ENCODE results near the gene AMHR2. TPM values are rescaled to one million over a fixed set of nuclear protein-coding genes. Genes with fewer than 3 reads are reported as not detected.

Gene AMHR2
- total and polyA plus RNA-seq, 9 of the 15 experiments (the other 6 are each of a cell fraction or from before 2014, with no cell fraction given) = 8.9 to 49.7 (median 19.3) TPM

- ATAC-seq = no peak
- Histone ChIP-seq H3K4me3 (no peak overlapping the region), H4K20me1 (replicated peaks; ENCODE audit: control insufficient read depth, insufficient read depth, low read length) (no peaks in the 10 kb centered on the region), H3K9me1 (ENCODE audit: control insufficient read depth, insufficient read depth, low read length) (no peaks in the 10 kb centered on the region), H3K4me1 (replicated peaks in 1 of 2; ENCODE audit: control insufficient read depth in 2 of 2, insufficient read depth in 2 of 2, low read length in 2 of 2) (peaks cover 30 to 31% of the 10 kb centered on the region in 2 experiments), H3K36me3 (ENCODE audit: control insufficient read depth, insufficient read depth, low read length) (peaks cover 36% of the 10 kb centered on the region; the same call in 2 of the 3 replicates), H3K79me2 (ENCODE audit: control insufficient read depth, insufficient read depth, low read length) (peaks cover 19% of the 10 kb centered on the region), H3K27me3 (ENCODE audit: control insufficient read depth in 2 of 2, insufficient read depth in 2 of 2, low read length in 2 of 2) (no peaks in the 10 kb centered on the region), H3K9me3 (replicated peaks; ENCODE audit: control insufficient read depth, insufficient read depth, low read depth, low read length) (no peaks in the 10 kb centered on the region), H3K9ac (ENCODE audit: insufficient read depth in 1 of 2, low read depth in 2 of 2, low read length in 2 of 2) (peak overlapping the region in 1 of 2 experiments; percentile 14; a peak in 1 of 4 replicates), H3K4me2 (ENCODE audit: insufficient read depth, low read length) (peak overlapping the region; percentile 14; the same call in 1 of the 2 replicates), H3K27ac (ENCODE audit: extremely low read depth, low read depth, low read length) (no peak overlapping the region), H2AFZ (ENCODE audit: low read depth, low read length) (no peak overlapping the region)
- no TSS peak for BruUV-seq (replicated peaks)
- peak; percentile 44 for FAIRE-seq
- DNase-seq (ENCODE audit: extremely low read depth in 1 of 4, low spot score in 3 of 4) = peak in 2 of 4 experiments; percentile 15 to 38
- TF ChIP-seq PKNOX1 (IDR thresholded peaks at IDR 0.05) = no peak
- TF ChIP-seq ATF3 (IDR thresholded peaks at IDR 0.05) = peak; percentile 54; the same call in 1 of the 2 replicates
- TF ChIP-seq ATF3 (CRISPR knock-in tag; conservative IDR thresholded peaks at IDR 0.05) = no peak
- TF ChIP-seq, protein P1, sequence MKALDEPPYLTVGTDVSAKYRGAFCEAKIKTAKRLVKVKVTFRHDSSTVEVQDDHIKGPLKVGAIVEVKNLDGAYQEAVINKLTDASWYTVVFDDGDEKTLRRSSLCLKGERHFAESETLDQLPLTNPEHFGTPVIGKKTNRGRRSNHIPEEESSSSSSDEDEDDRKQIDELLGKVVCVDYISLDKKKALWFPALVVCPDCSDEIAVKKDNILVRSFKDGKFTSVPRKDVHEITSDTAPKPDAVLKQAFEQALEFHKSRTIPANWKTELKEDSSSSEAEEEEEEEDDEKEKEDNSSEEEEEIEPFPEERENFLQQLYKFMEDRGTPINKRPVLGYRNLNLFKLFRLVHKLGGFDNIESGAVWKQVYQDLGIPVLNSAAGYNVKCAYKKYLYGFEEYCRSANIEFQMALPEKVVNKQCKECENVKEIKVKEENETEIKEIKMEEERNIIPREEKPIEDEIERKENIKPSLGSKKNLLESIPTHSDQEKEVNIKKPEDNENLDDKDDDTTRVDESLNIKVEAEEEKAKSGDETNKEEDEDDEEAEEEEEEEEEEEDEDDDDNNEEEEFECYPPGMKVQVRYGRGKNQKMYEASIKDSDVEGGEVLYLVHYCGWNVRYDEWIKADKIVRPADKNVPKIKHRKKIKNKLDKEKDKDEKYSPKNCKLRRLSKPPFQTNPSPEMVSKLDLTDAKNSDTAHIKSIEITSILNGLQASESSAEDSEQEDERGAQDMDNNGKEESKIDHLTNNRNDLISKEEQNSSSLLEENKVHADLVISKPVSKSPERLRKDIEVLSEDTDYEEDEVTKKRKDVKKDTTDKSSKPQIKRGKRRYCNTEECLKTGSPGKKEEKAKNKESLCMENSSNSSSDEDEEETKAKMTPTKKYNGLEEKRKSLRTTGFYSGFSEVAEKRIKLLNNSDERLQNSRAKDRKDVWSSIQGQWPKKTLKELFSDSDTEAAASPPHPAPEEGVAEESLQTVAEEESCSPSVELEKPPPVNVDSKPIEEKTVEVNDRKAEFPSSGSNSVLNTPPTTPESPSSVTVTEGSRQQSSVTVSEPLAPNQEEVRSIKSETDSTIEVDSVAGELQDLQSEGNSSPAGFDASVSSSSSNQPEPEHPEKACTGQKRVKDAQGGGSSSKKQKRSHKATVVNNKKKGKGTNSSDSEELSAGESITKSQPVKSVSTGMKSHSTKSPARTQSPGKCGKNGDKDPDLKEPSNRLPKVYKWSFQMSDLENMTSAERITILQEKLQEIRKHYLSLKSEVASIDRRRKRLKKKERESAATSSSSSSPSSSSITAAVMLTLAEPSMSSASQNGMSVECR (CRISPR knock-in tag; IDR thresholded peaks at IDR 0.05) = no peak
- no peak for TF ChIP-seq TCF3 (CRISPR knock-in tag; IDR thresholded peaks at IDR 0.05)
- TF ChIP-seq, protein P2, sequence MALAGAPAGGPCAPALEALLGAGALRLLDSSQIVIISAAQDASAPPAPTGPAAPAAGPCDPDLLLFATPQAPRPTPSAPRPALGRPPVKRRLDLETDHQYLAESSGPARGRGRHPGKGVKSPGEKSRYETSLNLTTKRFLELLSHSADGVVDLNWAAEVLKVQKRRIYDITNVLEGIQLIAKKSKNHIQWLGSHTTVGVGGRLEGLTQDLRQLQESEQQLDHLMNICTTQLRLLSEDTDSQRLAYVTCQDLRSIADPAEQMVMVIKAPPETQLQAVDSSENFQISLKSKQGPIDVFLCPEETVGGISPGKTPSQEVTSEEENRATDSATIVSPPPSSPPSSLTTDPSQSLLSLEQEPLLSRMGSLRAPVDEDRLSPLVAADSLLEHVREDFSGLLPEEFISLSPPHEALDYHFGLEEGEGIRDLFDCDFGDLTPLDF (CRISPR knock-in tag; IDR thresholded peaks at IDR 0.05) = no peak
- TF ChIP-seq FOSL1 (tag; conservative IDR thresholded peaks at IDR 0.05) = peak; percentile 84
- TF ChIP-seq FOXK1 (CRISPR knock-in tag; IDR thresholded peaks at IDR 0.05; ENCODE audit: borderline replicate concordance) = no peak
- 0 out of 2 replicates have a peak, but pooled peaks have one; percentile 7 for TF ChIP-seq CBFA2T2 (conservative IDR thresholded peaks at IDR 0.05)
- TF ChIP-seq CBFA2T3 (IDR thresholded peaks at IDR 0.05) = peak; percentile 42; the same call in 1 of the 2 replicates
- no peak for TF ChIP-seq JUND (IDR thresholded peaks at IDR 0.05; ENCODE audit: borderline replicate concordance, low read depth, low read length)
- 0 out of 3 replicates have a peak, but pooled peaks have one; percentile 17 for TF ChIP-seq JUND (tag; IDR thresholded peaks at IDR 0.05; ENCODE audit: borderline replicate concordance, low read depth, low read length)
- TF ChIP-seq, protein P3, sequence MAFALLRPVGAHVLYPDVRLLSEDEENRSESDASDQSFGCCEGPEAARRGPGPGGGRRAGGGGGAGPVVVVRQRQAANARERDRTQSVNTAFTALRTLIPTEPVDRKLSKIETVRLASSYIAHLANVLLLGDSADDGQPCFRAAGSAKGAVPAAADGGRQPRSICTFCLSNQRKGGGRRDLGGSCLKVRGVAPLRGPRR (CRISPR knock-in tag; IDR thresholded peaks at IDR 0.05) = no peak
- intact Hi-C loops (cut with micrococcal nuclease) = loop anchor here (10.0 kb wide), 1 partner anchor 103 kb away; the partner anchor contains the start of gene AAAS
- WGBS (ENCODE audit: insufficient coverage, low coverage, missing lambda C conversion rate) = 41% methylated on average over 7 of the region's 7 CpGs
- ChIA-PET POLR2A (interaction anchor here (0.7 to 1.8 kb wide), 9 partner anchors 9 to 103 kb away, joined by 3 to 6 read pairs (median 4); partner anchors contain the start of gene PRR13), CTCF (ENCODE audit: low intra/inter-chr PET ratio) (no interaction called here)
- in situ Hi-C loops (cut with MboI) = no loop called here
Observed at GRCh38 chr12:53427905-53428594, 4.4 kb downstream of the AMHR2 start.

Data from K562 (cell line).